Neural progenitor cell (in vitro differentiated cells): ENCODE results near the gene ARHGEF4. TPM values are rescaled to one million over a fixed set of nuclear protein-coding genes. Genes with fewer than 3 reads are reported as not detected.

Source experiments
- DNase-seq: peaks from one replicate; pipeline ENCODE4 v3.0.0-alpha.2; 2016; ENCODE audit warnings: low spot score
- H2AFZ ChIP-seq: fragments of 200-600 bp; sonication (generic); replicated peaks from 2 replicates; pipeline ENCODE4 v1.6.1; 2016; ENCODE audit warnings: antibody characterized with exemption
- H3F3A ChIP-seq: fragments of 200-600 bp; sonication (generic); 2 replicates; pipeline ENCODE4 v1.6.1; 2016; ENCODE audit warnings: antibody characterized with exemption, low read depth
- H3K27ac ChIP-seq: fragments of 200-600 bp; sonication (generic); 2 replicates; pipeline ENCODE4 v1.5.1; 2016; ENCODE audit warnings: mild to moderate bottlenecking
- H3K27me3 ChIP-seq: fragments of 200-600 bp; sonication (generic); 2 replicates; pipeline ENCODE4 v1.6.1; 2016; ENCODE audit warnings: mild to moderate bottlenecking, moderate library complexity
- H3K36me3 ChIP-seq: fragments of 200-600 bp; sonication (generic); 2 replicates; pipeline ENCODE4 v1.5.1; 2016
- H3K4me1 ChIP-seq: fragments of 200-600 bp; sonication (generic); 2 replicates; pipeline ENCODE4 v1.6.1; 2016; ENCODE audit warnings: mixed run types
- H3K4me2 ChIP-seq: fragments of 200-600 bp; sonication (generic); 2 replicates; pipeline ENCODE4 v1.6.1; 2016
- H3K4me3 ChIP-seq: fragments of 200-600 bp; sonication (generic); 2 replicates; pipeline ENCODE4 v1.5.1; 2016
- H3K79me2 ChIP-seq: fragments of 200-600 bp; sonication (generic); 2 replicates; pipeline ENCODE4 v1.6.1; 2016; ENCODE audit warnings: low read depth
- H3K9ac ChIP-seq: fragments of 200-600 bp; sonication (generic); 2 replicates; pipeline ENCODE4 v1.6.1; 2016
- H3K9me3 ChIP-seq: fragments of 200-600 bp; sonication (generic); 2 replicates; pipeline ENCODE4 v1.5.1; 2016; ENCODE audit warnings: low read depth
- H4K20me1 ChIP-seq: fragments of 200-600 bp; sonication (generic); 2 replicates; pipeline ENCODE4 v1.6.1; 2016; ENCODE audit warnings: low read depth
- H3K27ac Mint-ChIP-seq: 3 replicates; pipeline ENCODE4 v1.8.0; 2021; ENCODE audit warnings: mixed read lengths
- H3K27me3 Mint-ChIP-seq: 2 replicates; pipeline ENCODE4 v1.8.0; 2022; ENCODE audit warnings: low read depth, mild to moderate bottlenecking, inconsistent platforms, moderate library complexity, mixed read lengths; ENCODE audit not compliant: insufficient read depth
- H3K36me3 Mint-ChIP-seq: 3 replicates; pipeline ENCODE4 v1.8.0; 2021; ENCODE audit warnings: mixed read lengths
- H3K4me1 Mint-ChIP-seq: 3 replicates; pipeline ENCODE4 v1.8.0; 2021; ENCODE audit warnings: mixed read lengths
- H3K4me3 Mint-ChIP-seq: 3 replicates; pipeline ENCODE4 v1.8.0; 2021; ENCODE audit warnings: mild to moderate bottlenecking, moderate library complexity, mixed read lengths
- H3K9me3 Mint-ChIP-seq: 3 replicates; pipeline ENCODE4 v1.8.0; 2020; ENCODE audit warnings: mixed read lengths
- EZH2 ChIP-seq: fragments of 200-600 bp; sonication (generic); IDR thresholded peaks from 2 replicates; pipeline ENCODE4 v1.6.1; 2017; ENCODE audit warnings: antibody characterized with exemption, mild to moderate bottlenecking, moderate library complexity
- EZH2phosphoT487 ChIP-seq: fragments of 200-600 bp; sonication (generic); IDR thresholded peaks from 2 replicates; pipeline ENCODE4 v1.6.1; 2017; ENCODE audit warnings: antibody characterized with exemption
- total RNA-seq: library from RNA; depleted of rRNA; stranded (reverse); fragments of >200 nt; gene quantifications from 2 replicates; pipeline ENCODE4 v1.2.3, GENCODE V29; 2015; ENCODE audit warnings: low replicate concordance
- TF ChIP-seq, protein P1 (sequence below): fragments of 200-600 bp; sonication (generic); IDR thresholded peaks from 2 replicates; pipeline ENCODE4 v1.5.1; 2017; ENCODE audit warnings: antibody characterized with exemption, mild to moderate bottlenecking

Gene ARHGEF4
- total RNA-seq, 1 donor from 2014 or later = 22.8 TPM

DNA sequence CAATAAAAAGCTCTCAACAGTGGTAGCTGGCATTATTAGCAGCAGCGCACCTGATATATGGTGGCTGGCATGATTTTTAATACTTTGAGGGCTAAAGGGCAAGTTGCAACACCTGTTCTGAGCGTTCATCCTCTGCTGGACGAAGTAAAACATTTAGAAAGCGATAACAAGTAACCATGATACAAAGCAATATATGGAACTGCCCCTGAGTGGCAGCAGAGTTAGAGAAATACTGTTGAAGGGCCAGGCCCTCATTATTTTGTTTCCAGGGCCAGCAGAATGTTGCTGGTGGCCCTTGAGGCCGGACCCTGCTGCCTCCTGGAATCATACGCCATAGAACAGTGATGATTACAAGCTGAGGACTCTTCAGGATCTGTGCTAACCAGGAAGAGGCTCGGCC lies 47.8 kb downstream of the ARHGEF4 start:
- no peak overlapping the region for H2AFZ ChIP-seq
- H3K4me1 ChIP-seq = no peaks in the 10 kb centered on the region
- no peaks in the 10 kb centered on the region for H3K36me3 ChIP-seq
- Mint-ChIP-seq H3K4me3 (no peak overlapping the region), H3K27ac (no peak overlapping the region), H3K27me3 (peaks cover 2% of the 10 kb centered on the region), H3K36me3 (no peaks in the 10 kb centered on the region), H3K4me1 (no peaks in the 10 kb centered on the region), H3K9me3 (no peaks in the 10 kb centered on the region)
- H3K79me2 ChIP-seq = no peaks in the 10 kb centered on the region
- no peak overlapping the region for H3K9ac ChIP-seq
- H3K4me2 ChIP-seq = no peak overlapping the region
- H3K9me3 ChIP-seq = no peaks in the 10 kb centered on the region
- no peak for DNase-seq
- no peak overlapping the region for H3K4me3 ChIP-seq
- H4K20me1 ChIP-seq = no peaks in the 10 kb centered on the region
- no peaks in the 10 kb centered on the region for H3K27me3 ChIP-seq
- H3K27ac ChIP-seq = no peak overlapping the region
- H3F3A ChIP-seq = peaks cover 9% of the 10 kb centered on the region
- TF ChIP-seq, protein P1, sequence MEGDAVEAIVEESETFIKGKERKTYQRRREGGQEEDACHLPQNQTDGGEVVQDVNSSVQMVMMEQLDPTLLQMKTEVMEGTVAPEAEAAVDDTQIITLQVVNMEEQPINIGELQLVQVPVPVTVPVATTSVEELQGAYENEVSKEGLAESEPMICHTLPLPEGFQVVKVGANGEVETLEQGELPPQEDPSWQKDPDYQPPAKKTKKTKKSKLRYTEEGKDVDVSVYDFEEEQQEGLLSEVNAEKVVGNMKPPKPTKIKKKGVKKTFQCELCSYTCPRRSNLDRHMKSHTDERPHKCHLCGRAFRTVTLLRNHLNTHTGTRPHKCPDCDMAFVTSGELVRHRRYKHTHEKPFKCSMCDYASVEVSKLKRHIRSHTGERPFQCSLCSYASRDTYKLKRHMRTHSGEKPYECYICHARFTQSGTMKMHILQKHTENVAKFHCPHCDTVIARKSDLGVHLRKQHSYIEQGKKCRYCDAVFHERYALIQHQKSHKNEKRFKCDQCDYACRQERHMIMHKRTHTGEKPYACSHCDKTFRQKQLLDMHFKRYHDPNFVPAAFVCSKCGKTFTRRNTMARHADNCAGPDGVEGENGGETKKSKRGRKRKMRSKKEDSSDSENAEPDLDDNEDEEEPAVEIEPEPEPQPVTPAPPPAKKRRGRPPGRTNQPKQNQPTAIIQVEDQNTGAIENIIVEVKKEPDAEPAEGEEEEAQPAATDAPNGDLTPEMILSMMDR = no peak
- TF ChIP-seq EZH2 (no peak), EZH2phosphoT487 (no peak)

DNA sequence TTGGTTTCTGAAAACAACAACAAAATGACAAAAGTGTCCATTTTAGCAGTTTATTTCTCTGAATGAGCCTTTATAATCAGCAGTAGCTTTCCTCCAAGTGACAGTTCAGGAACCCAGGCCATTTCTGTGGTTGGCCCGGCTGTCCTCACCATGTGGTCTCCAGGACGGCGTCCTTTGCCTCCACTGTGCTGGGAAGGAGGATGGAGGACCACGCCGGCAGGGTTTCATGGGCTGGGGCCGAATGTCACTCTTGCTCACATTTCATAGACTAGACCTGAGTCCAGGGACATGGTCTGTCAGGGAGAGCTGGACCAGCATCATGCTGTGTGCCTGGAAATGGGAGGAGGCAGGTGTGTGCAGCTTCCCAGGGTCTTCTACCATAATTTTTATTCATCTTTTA lies 50.9 kb downstream of the ARHGEF4 start:
- peaks cover 4% of the 10 kb centered on the region for H3K4me1 Mint-ChIP-seq
- Histone ChIP-seq H3K9ac (no peak overlapping the region), H3K4me3 (no peak overlapping the region), H3K79me2 (no peaks in the 10 kb centered on the region), H2AFZ (no peak overlapping the region), H3K27me3 (no peaks in the 10 kb centered on the region), H3K27ac (no peak overlapping the region), H3K36me3 (no peaks in the 10 kb centered on the region), H3F3A (peaks cover 9% of the 10 kb centered on the region), H4K20me1 (no peaks in the 10 kb centered on the region), H3K4me1 (peaks cover 5% of the 10 kb centered on the region), H3K9me3 (no peaks in the 10 kb centered on the region), H3K4me2 (no peak overlapping the region)
- H3K9me3 Mint-ChIP-seq = no peaks in the 10 kb centered on the region
- no peaks in the 10 kb centered on the region for H3K36me3 Mint-ChIP-seq
- no peak overlapping the region for H3K27ac Mint-ChIP-seq
- no peak for TF ChIP-seq EZH2
- TF ChIP-seq, protein P1 = no peak
- TF ChIP-seq EZH2phosphoT487 = no peak
- H3K27me3 Mint-ChIP-seq = peaks cover 2% of the 10 kb centered on the region
- H3K4me3 Mint-ChIP-seq = no peak overlapping the region
- DNase-seq = no peak

DNA sequence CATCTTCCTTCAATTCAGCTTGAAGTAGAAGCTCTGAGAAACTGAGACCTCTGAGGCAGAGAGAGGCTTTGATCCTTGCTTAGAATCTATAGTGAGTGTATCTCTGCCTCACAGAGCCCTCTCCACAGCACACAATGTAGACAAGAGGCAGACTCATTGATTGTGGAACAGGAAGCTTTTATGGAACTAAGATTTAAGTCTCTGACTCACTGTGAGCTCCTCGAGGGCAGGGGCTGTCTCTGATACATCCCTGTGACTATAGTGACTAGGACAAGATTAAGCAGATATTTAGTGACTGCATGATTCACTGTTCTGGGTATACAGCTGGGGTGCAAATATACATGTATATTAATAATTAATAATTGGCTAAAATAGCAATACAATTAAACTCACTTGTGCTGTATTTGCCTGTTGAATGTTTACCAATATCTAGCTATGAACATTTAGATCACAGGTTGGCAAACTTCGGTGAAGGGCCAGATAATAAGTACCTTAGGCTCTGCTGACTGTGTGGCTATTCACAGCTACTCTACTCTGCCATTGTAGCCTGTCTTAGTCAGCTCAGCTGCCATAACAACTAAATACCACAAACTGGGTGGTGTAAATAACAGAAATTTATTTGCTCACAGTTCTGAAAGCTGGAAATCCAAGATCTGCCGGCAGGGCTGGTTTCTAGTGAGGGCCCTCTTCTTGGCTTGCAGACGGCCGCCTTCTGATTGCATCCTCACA lies 54.4 kb downstream of the ARHGEF4 start:
- H3K27me3 ChIP-seq = no peaks in the 10 kb centered on the region
- Mint-ChIP-seq H3K9me3 (peaks cover 6% of the 10 kb centered on the region), H3K36me3 (no peaks in the 10 kb centered on the region), H3K4me1 (peaks cover 4% of the 10 kb centered on the region), H3K4me3 (no peak overlapping the region), H3K27me3 (no peaks in the 10 kb centered on the region), H3K27ac (no peak overlapping the region)
- DNase-seq = no peak
- H3K9me3 ChIP-seq = no peaks in the 10 kb centered on the region
- no peak overlapping the region for H2AFZ ChIP-seq
- no peaks in the 10 kb centered on the region for H3K79me2 ChIP-seq
- TF ChIP-seq, protein P1 = no peak
- TF ChIP-seq EZH2 = no peak
- no peak for TF ChIP-seq EZH2phosphoT487
- H3K9ac ChIP-seq = no peak overlapping the region
- H3K4me3 ChIP-seq = no peak overlapping the region
- no peak overlapping the region for H3K4me2 ChIP-seq
- no peaks in the 10 kb centered on the region for H4K20me1 ChIP-seq
- peaks cover 5% of the 10 kb centered on the region for H3K4me1 ChIP-seq
- H3F3A ChIP-seq = no peaks in the 10 kb centered on the region
- no peak overlapping the region for H3K27ac ChIP-seq
- H3K36me3 ChIP-seq = no peaks in the 10 kb centered on the region
